ENCODE results near the gene SLC25A4. TPM values are rescaled to one million over a fixed set of nuclear protein-coding genes. Genes with fewer than 3 reads are reported as not detected.
"Not testable (repeated sequence)": the region's sequence is repeated elsewhere in the genome, so short reads cannot be mapped to it uniquely, and the experiment has no call there.

Gene SLC25A4
- total and polyA plus RNA-seq, 2 donors (not counting 3 experiments of a cell fraction or from before 2014, with no cell fraction given), result 13.5 to 13.7 TPM

DNA sequence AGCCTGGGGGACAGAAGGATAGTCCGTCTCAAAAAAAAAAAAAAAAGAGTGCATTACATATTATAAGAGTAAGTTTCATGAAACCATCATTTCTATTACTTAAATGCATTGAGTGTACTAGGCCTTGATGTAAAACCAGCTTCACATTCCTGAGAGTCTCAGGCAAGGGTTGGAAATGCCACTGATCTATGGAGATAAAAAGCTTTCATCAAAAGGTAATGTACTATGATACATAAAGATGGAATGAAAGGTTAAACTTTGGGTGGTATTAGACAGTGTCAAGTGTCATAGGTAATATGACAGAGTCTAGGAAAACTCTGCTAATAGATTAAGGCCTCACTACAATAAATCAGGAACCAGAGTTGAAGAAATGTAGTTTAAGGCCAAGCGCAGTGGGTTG is 53.4 kb downstream of the SLC25A4 start:
- no peak for DNase-seq (ENCODE audit: low read depth, low spot score)
- no peaks in the 10 kb centered on the region for H3K9me1 ChIP-seq (replicated peaks; ENCODE audit: control insufficient read depth, extremely low read depth, insufficient read depth, low read length)
- H3K36me3 ChIP-seq (ENCODE audit: control insufficient read depth in 2 of 2, extremely low read depth in 1 of 2, insufficient read depth in 2 of 2, low read length in 2 of 2), result no peaks in the 10 kb centered on the region
- H3K4me3 ChIP-seq (replicated peaks in 1 of 3; ENCODE audit: insufficient read depth in 1 of 3, low read depth in 1 of 3, low read length in 3 of 3), result no peak overlapping the region
- ChIA-PET CTCF (interaction anchor here (1.0 to 8.0 kb wide), 4 partner anchors 11 to 842 kb away, joined by 3 to 74 read pairs (median 4); no protein-coding TSS in a partner anchor), POLR2A (no interaction called here)
- no peak for FAIRE-seq
- no peaks in the 10 kb centered on the region for H3K27me3 ChIP-seq (ENCODE audit: control insufficient read depth in 2 of 2, insufficient read depth in 2 of 2, low read length in 2 of 2)
- intact Hi-C loops (cut with micrococcal nuclease) (no loop called here), dilution Hi-C loops (cut with MboI; ENCODE audit: extremely low pct_ligation_motif_present, low sequenced_read_pairs) (no loop called here)
- H3K4me1 ChIP-seq (ENCODE audit: control insufficient read depth, extremely low read depth, insufficient read depth, low read length), result no peaks in the 10 kb centered on the region
- H3K9ac ChIP-seq (replicated peaks; ENCODE audit: extremely low read depth, insufficient read depth, low read length), result no peak overlapping the region
- TF ChIP-seq JUN (IDR thresholded peaks at IDR 0.05; ENCODE audit: borderline replicate concordance, insufficient read depth, insufficient read length, low read depth) (no peak), MYC (IDR thresholded peaks at IDR 0.05; ENCODE audit: low read depth, low read length) (no peak), EZH2 (IDR thresholded peaks at IDR 0.05; ENCODE audit: borderline replicate concordance, low read depth, low read length, severe bottlenecking) (no peak), POLR2A (IDR thresholded peaks at IDR 0.05; ENCODE audit: low read depth, low read length) (no peak), GATA2 (IDR thresholded peaks at IDR 0.05; ENCODE audit: insufficient read depth, insufficient read length, low read depth, low read length) (no peak), FOS (IDR thresholded peaks at IDR 0.05; ENCODE audit: borderline replicate concordance, insufficient read depth, low read length) (no peak), POLR2AphosphoS5 (IDR thresholded peaks at IDR 0.05; ENCODE audit: insufficient read depth, low read depth, low read length) (no peak)
- TF ChIP-seq, protein P1, sequence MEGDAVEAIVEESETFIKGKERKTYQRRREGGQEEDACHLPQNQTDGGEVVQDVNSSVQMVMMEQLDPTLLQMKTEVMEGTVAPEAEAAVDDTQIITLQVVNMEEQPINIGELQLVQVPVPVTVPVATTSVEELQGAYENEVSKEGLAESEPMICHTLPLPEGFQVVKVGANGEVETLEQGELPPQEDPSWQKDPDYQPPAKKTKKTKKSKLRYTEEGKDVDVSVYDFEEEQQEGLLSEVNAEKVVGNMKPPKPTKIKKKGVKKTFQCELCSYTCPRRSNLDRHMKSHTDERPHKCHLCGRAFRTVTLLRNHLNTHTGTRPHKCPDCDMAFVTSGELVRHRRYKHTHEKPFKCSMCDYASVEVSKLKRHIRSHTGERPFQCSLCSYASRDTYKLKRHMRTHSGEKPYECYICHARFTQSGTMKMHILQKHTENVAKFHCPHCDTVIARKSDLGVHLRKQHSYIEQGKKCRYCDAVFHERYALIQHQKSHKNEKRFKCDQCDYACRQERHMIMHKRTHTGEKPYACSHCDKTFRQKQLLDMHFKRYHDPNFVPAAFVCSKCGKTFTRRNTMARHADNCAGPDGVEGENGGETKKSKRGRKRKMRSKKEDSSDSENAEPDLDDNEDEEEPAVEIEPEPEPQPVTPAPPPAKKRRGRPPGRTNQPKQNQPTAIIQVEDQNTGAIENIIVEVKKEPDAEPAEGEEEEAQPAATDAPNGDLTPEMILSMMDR (IDR thresholded peaks at IDR 0.05; ENCODE audit: extremely low read depth in 1 of 2, insufficient read depth in 1 of 2, low read depth in 1 of 2, low read length in 2 of 2), result no peak
- TF ChIP-seq, protein P2, sequence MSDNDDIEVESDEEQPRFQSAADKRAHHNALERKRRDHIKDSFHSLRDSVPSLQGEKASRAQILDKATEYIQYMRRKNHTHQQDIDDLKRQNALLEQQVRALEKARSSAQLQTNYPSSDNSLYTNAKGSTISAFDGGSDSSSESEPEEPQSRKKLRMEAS (IDR thresholded peaks at IDR 0.05; ENCODE audit: insufficient read depth, insufficient read length), result no peak
- peaks cover 25% of the 10 kb centered on the region for H3K79me2 ChIP-seq (ENCODE audit: control insufficient read depth, insufficient read depth, low read length)
- no peaks in the 10 kb centered on the region for H4K20me1 ChIP-seq (replicated peaks; ENCODE audit: control insufficient read depth, extremely low read depth, insufficient read depth, low read length)
- no peak overlapping the region for H3K4me2 ChIP-seq (ENCODE audit: insufficient read depth, low read length)
- H3K27ac ChIP-seq (ENCODE audit: insufficient read depth, low read depth, low read length), result no peak overlapping the region
- H3K9me3 ChIP-seq (replicated peaks; ENCODE audit: control insufficient read depth, insufficient read depth, low read length), result no peaks in the 10 kb centered on the region
- H2AFZ ChIP-seq (ENCODE audit: low read depth, low read length), result no peak overlapping the region
- BruUV-seq (replicated peaks), result no TSS peak

DNA sequence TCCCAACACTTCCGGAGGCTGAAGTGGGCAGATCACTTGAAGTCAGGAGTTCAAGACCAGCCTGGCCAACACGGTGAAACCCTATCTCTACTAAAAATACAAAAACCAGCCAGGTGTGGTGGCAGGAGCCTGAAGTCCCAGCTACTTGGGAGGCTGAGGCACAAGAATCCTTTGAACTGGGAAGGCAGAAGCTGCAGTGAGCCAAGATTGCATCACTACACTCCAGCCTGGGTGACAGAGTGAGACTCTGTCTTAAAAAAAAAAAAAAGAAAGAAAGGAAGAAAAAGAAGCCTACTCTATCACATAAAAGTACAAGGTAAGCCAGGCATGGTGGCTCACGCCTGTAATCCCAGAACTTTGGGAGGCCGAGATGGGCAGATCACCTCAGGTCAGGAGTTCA is 55.1 kb downstream of the SLC25A4 start:
- dilution Hi-C loops (cut with MboI; ENCODE audit: extremely low pct_ligation_motif_present, low sequenced_read_pairs), result not testable (repeated sequence)
- CTCF ChIA-PET, result interaction anchor here (8.0 kb wide), 1 partner anchor 13 kb away, joined by 74 read pairs; no protein-coding TSS in a partner anchor

More for the DNA sequence above, 55.1 kb downstream of the SLC25A4 start:
- H3K9me3 ChIP-seq (replicated peaks; ENCODE audit: control insufficient read depth, insufficient read depth, low read length); DNase-seq (ENCODE audit: low read depth, low spot score); H3K4me2 ChIP-seq (ENCODE audit: insufficient read depth, low read length); intact Hi-C loops (cut with micrococcal nuclease); FAIRE-seq; H2AFZ ChIP-seq (ENCODE audit: low read depth, low read length); BruUV-seq (replicated peaks); H3K27me3 ChIP-seq (ENCODE audit: control insufficient read depth in 2 of 2, insufficient read depth in 2 of 2, low read length in 2 of 2); H3K9ac ChIP-seq (replicated peaks; ENCODE audit: extremely low read depth, insufficient read depth, low read length); H3K9me1 ChIP-seq (replicated peaks; ENCODE audit: control insufficient read depth, extremely low read depth, insufficient read depth, low read length); POLR2A ChIA-PET; H3K36me3 ChIP-seq (ENCODE audit: control insufficient read depth in 2 of 2, extremely low read depth in 1 of 2, insufficient read depth in 2 of 2, low read length in 2 of 2); H3K27ac ChIP-seq (ENCODE audit: insufficient read depth, low read depth, low read length); H3K4me3 ChIP-seq (replicated peaks in 1 of 3; ENCODE audit: insufficient read depth in 1 of 3, low read depth in 1 of 3, low read length in 3 of 3); H4K20me1 ChIP-seq (replicated peaks; ENCODE audit: control insufficient read depth, extremely low read depth, insufficient read depth, low read length): not testable (repeated sequence)
- H3K4me1 ChIP-seq (ENCODE audit: control insufficient read depth, extremely low read depth, insufficient read depth, low read length), result peaks cover 14% of the 10 kb centered on the region
- peaks cover 25% of the 10 kb centered on the region for H3K79me2 ChIP-seq (ENCODE audit: control insufficient read depth, insufficient read depth, low read length)

All from endothelial cell of umbilical vein (primary cell).